Measurements from ENCODE around the gene FRAS1. TPM values are rescaled to one million over a fixed set of nuclear protein-coding genes. Genes with fewer than 3 reads are reported as not detected.
"Not testable (repeated sequence)": the region's sequence is repeated elsewhere in the genome, so short reads cannot be mapped to it uniquely, and the experiment has no call there.

The FRAS1 gene
- total RNA-seq, 1 experiment from 2014 or later: 82.0 TPM

DNA sequence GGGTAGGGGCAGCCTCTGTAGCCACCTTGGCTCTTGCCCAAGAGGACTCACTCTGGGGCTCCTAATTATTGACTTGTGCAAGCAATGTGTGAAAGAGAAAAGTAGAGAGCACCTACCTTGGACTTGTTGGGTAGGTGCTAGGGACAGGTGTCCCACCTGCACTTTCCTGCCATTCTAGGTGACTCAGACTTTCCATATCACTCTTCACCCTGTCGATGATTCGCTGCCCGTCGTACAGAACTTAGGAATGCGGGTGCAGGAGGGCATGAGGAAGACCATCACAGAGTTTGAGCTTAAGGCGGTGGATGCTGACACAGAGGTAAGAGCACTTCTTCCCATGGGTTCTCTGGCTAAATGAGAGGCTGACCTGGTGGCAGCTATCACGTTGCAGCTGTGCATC, 407.1 kb downstream of the FRAS1 start:
- H3K27ac Mint-ChIP-seq: no peak overlapping the region
- H3K36me3 Mint-ChIP-seq: peaks cover 49% of the 10 kb centered on the region
- ATAC-seq: no peak
- no peaks in the 10 kb centered on the region for H3K4me1 Mint-ChIP-seq
- no peaks in the 10 kb centered on the region for H3K27me3 Mint-ChIP-seq (ENCODE audit: low read depth)
- TF ChIP-seq NR2C2 (CRISPR knock-in tag; IDR thresholded peaks at IDR 0.05): no peak
- H3K9me3 Mint-ChIP-seq: peaks cover 4% of the 10 kb centered on the region; the same call in 1 of the 2 replicates
- no peak overlapping the region for H3K4me3 Mint-ChIP-seq
- ChIA-PET CTCF (no interaction called here), POLR2A (no interaction called here)
- DNase-seq (ENCODE audit: low spot score): no peak

DNA sequence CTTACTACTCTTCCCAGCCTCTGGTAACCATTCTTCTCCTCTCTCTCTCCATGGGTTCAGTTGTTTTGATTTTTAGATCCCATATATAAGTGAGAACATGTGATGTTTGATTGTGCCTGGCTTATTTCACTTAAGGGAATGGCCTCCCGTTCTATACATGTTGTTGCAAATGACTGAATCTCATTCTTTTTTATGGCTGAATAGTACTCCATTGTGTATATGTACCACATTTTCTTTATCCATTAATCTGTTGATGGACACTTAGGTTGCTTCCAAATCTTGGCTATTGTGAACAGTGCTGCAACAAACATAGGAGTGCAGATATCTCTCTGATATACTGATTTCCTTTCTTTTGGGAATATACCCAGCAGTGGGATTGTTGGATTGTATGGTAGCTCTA, 410.1 kb downstream of the FRAS1 start:
- H3K4me1 Mint-ChIP-seq; ATAC-seq; DNase-seq (ENCODE audit: low spot score); H3K27ac Mint-ChIP-seq; H3K9me3 Mint-ChIP-seq; POLR2A ChIA-PET; H3K4me3 Mint-ChIP-seq; H3K27me3 Mint-ChIP-seq (ENCODE audit: low read depth); CTCF ChIA-PET: not testable (repeated sequence)
- H3K36me3 Mint-ChIP-seq: peaks cover 75% of the 10 kb centered on the region

DNA sequence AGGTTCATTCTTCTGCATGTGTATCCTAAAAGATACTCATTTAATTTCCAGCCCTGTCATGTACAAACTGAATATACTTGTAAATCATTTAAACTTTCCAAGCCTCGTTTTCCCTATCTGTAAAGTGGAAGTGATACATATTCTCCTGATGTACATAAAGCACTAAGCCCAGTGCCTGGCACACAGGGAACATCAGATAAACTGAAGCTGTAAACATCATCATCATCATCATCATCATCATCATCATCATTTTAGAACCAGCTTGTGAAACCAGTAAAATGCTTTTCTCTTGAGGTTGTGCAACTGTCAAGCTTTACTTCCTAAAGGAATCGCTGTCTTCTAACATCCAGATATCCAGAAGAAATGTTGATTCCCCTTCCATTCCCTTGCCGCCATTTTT, 411.1 kb downstream of the FRAS1 start:
- H3K27ac Mint-ChIP-seq: no peak overlapping the region
- H3K4me3 Mint-ChIP-seq: no peak overlapping the region
- H3K27me3 Mint-ChIP-seq (ENCODE audit: low read depth): no peaks in the 10 kb centered on the region
- peaks cover 4% of the 10 kb centered on the region; the same call in 1 of the 2 replicates for H3K9me3 Mint-ChIP-seq
- H3K36me3 Mint-ChIP-seq: peaks cover 79% of the 10 kb centered on the region
- DNase-seq (ENCODE audit: low spot score) (no peak), ATAC-seq (no peak)
- ChIA-PET POLR2A (no interaction called here), CTCF (no interaction called here)
- no peaks in the 10 kb centered on the region for H3K4me1 Mint-ChIP-seq
- TF ChIP-seq ATF1 (CRISPR knock-in tag; IDR thresholded peaks at IDR 0.05) (no peak), GRHL2 (CRISPR knock-in tag; IDR thresholded peaks at IDR 0.05; ENCODE audit: insufficient replicate concordance, severe bottlenecking) (no peak)
- TF ChIP-seq, protein P1, sequence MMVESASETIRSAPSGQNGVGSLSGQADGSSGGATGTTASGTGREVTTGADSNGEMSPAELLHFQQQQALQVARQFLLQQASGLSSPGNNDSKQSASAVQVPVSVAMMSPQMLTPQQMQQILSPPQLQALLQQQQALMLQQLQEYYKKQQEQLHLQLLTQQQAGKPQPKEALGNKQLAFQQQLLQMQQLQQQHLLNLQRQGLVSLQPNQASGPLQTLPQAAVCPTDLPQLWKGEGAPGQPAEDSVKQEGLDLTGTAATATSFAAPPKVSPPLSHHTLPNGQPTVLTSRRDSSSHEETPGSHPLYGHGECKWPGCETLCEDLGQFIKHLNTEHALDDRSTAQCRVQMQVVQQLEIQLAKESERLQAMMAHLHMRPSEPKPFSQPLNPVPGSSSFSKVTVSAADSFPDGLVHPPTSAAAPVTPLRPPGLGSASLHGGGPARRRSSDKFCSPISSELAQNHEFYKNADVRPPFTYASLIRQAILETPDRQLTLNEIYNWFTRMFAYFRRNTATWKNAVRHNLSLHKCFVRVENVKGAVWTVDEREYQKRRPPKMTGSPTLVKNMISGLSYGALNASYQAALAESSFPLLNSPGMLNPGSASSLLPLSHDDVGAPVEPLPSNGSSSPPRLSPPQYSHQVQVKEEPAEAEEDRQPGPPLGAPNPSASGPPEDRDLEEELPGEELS (CRISPR knock-in tag; IDR thresholded peaks at IDR 0.05): no peak
- TF ChIP-seq, protein P2, sequence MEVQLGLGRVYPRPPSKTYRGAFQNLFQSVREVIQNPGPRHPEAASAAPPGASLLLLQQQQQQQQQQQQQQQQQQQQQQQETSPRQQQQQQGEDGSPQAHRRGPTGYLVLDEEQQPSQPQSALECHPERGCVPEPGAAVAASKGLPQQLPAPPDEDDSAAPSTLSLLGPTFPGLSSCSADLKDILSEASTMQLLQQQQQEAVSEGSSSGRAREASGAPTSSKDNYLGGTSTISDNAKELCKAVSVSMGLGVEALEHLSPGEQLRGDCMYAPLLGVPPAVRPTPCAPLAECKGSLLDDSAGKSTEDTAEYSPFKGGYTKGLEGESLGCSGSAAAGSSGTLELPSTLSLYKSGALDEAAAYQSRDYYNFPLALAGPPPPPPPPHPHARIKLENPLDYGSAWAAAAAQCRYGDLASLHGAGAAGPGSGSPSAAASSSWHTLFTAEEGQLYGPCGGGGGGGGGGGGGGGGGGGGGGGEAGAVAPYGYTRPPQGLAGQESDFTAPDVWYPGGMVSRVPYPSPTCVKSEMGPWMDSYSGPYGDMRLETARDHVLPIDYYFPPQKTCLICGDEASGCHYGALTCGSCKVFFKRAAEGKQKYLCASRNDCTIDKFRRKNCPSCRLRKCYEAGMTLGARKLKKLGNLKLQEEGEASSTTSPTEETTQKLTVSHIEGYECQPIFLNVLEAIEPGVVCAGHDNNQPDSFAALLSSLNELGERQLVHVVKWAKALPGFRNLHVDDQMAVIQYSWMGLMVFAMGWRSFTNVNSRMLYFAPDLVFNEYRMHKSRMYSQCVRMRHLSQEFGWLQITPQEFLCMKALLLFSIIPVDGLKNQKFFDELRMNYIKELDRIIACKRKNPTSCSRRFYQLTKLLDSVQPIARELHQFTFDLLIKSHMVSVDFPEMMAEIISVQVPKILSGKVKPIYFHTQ (CRISPR knock-in tag; IDR thresholded peaks at IDR 0.05): no peak

DNA sequence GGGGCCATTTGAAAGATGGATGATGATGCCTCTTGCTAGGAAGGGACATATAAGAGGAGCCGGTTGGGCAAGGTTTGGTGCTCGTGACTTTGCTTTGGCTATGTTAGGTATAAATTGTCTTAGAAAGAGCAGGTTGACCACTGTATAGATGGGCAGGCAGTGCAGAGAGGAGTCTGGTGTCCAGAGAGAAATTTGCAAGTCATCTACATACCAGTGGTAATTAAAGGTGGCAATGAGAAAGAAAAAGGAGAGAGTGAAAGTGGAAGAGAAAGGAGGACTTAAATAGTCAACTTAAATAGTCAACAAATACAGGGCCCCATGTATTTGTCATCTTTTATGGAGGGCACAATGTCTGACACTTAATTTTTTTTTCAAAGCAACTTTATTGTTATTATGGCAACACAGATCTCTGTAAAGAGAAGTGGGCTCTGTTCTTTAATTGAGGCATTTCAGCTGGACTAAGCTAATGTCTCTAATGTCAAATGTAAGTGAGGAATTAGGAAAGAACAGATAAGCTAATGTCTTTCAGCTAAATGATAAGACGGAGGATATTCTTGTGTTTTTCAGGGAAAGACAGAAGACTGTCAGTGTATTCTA, 419.1 kb downstream of the FRAS1 start:
- ChIA-PET POLR2A (no interaction called here), CTCF (no interaction called here)
- no peak for DNase-seq (ENCODE audit: low spot score)
- Mint-ChIP-seq H3K27ac (no peak overlapping the region), H3K9me3 (no peaks in the 10 kb centered on the region), H3K4me3 (no peak overlapping the region), H3K36me3 (peaks cover 38% of the 10 kb centered on the region), H3K27me3 (ENCODE audit: low read depth) (no peaks in the 10 kb centered on the region), H3K4me1 (no peaks in the 10 kb centered on the region)
- ATAC-seq: no peak
- TF ChIP-seq HMGA2 (CRISPR knock-in tag; IDR thresholded peaks at IDR 0.05) (no peak), GRHL2 (CRISPR knock-in tag; IDR thresholded peaks at IDR 0.05; ENCODE audit: insufficient replicate concordance, severe bottlenecking) (no peak), SMAD4 (CRISPR knock-in tag; IDR thresholded peaks at IDR 0.05) (no peak), ELF4 (CRISPR knock-in tag; IDR thresholded peaks at IDR 0.05; ENCODE audit: low read depth) (no peak), ZNF121 (CRISPR knock-in tag; IDR thresholded peaks at IDR 0.05) (no peak), TEAD4 (CRISPR knock-in tag; IDR thresholded peaks at IDR 0.05) (no peak)
- TF ChIP-seq, protein P3, sequence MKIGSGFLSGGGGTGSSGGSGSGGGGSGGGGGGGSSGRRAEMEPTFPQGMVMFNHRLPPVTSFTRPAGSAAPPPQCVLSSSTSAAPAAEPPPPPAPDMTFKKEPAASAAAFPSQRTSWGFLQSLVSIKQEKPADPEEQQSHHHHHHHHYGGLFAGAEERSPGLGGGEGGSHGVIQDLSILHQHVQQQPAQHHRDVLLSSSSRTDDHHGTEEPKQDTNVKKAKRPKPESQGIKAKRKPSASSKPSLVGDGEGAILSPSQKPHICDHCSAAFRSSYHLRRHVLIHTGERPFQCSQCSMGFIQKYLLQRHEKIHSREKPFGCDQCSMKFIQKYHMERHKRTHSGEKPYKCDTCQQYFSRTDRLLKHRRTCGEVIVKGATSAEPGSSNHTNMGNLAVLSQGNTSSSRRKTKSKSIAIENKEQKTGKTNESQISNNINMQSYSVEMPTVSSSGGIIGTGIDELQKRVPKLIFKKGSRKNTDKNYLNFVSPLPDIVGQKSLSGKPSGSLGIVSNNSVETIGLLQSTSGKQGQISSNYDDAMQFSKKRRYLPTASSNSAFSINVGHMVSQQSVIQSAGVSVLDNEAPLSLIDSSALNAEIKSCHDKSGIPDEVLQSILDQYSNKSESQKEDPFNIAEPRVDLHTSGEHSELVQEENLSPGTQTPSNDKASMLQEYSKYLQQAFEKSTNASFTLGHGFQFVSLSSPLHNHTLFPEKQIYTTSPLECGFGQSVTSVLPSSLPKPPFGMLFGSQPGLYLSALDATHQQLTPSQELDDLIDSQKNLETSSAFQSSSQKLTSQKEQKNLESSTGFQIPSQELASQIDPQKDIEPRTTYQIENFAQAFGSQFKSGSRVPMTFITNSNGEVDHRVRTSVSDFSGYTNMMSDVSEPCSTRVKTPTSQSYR (CRISPR knock-in tag; IDR thresholded peaks at IDR 0.05): no peak
- TF ChIP-seq, protein P4, sequence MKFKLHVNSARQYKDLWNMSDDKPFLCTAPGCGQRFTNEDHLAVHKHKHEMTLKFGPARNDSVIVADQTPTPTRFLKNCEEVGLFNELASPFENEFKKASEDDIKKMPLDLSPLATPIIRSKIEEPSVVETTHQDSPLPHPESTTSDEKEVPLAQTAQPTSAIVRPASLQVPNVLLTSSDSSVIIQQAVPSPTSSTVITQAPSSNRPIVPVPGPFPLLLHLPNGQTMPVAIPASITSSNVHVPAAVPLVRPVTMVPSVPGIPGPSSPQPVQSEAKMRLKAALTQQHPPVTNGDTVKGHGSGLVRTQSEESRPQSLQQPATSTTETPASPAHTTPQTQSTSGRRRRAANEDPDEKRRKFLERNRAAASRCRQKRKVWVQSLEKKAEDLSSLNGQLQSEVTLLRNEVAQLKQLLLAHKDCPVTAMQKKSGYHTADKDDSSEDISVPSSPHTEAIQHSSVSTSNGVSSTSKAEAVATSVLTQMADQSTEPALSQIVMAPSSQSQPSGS (CRISPR knock-in tag; IDR thresholded peaks at IDR 0.05; ENCODE audit: borderline replicate concordance, low read depth): no peak
- TF ChIP-seq, protein P5, sequence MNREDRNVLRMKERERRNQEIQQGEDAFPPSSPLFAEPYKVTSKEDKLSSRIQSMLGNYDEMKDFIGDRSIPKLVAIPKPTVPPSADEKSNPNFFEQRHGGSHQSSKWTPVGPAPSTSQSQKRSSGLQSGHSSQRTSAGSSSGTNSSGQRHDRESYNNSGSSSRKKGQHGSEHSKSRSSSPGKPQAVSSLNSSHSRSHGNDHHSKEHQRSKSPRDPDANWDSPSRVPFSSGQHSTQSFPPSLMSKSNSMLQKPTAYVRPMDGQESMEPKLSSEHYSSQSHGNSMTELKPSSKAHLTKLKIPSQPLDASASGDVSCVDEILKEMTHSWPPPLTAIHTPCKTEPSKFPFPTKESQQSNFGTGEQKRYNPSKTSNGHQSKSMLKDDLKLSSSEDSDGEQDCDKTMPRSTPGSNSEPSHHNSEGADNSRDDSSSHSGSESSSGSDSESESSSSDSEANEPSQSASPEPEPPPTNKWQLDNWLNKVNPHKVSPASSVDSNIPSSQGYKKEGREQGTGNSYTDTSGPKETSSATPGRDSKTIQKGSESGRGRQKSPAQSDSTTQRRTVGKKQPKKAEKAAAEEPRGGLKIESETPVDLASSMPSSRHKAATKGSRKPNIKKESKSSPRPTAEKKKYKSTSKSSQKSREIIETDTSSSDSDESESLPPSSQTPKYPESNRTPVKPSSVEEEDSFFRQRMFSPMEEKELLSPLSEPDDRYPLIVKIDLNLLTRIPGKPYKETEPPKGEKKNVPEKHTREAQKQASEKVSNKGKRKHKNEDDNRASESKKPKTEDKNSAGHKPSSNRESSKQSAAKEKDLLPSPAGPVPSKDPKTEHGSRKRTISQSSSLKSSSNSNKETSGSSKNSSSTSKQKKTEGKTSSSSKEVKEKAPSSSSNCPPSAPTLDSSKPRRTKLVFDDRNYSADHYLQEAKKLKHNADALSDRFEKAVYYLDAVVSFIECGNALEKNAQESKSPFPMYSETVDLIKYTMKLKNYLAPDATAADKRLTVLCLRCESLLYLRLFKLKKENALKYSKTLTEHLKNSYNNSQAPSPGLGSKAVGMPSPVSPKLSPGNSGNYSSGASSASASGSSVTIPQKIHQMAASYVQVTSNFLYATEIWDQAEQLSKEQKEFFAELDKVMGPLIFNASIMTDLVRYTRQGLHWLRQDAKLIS (CRISPR knock-in tag; IDR thresholded peaks at IDR 0.05; ENCODE audit: borderline replicate concordance): no peak
- TF ChIP-seq, protein P6, sequence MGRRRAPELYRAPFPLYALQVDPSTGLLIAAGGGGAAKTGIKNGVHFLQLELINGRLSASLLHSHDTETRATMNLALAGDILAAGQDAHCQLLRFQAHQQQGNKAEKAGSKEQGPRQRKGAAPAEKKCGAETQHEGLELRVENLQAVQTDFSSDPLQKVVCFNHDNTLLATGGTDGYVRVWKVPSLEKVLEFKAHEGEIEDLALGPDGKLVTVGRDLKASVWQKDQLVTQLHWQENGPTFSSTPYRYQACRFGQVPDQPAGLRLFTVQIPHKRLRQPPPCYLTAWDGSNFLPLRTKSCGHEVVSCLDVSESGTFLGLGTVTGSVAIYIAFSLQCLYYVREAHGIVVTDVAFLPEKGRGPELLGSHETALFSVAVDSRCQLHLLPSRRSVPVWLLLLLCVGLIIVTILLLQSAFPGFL (CRISPR knock-in tag; IDR thresholded peaks at IDR 0.05; ENCODE audit: borderline replicate concordance): no peak

Measured in WTC11 (cell line).